Stimulated activated CD8-positive, alpha-beta memory T cell treated with anti-CD3 and anti-CD28 coated beads, Interleukin-15, amount 100 ng/mL, for 24 hours (primary cell): Measurements from ENCODE around the gene NPM1.

Experiments used
- DNase-seq: peaks from one replicate; pipeline ENCODE4 v3.0.0-alpha.2; 2020; ENCODE audit warnings: low read depth

The NPM1 gene

GRCh38 chr5:171450423-171451331 is 63.0 kb downstream of the NPM1 start:
- no peak for DNase-seq

- DNase-seq = no peak
These were observed 63.8 kb downstream of the NPM1 start for GRCh38 chr5:171451421-171451820.

GRCh38 chr5:171453056-171453725 is 65.5 kb downstream of the NPM1 start:
- DNase-seq = no peak

GRCh38 chr5:171453988-171454387 is 66.3 kb downstream of the NPM1 start:
- no peak for DNase-seq

GRCh38 chr5:171454549-171454948 is 66.9 kb downstream of the NPM1 start:
- DNase-seq = no peak

GRCh38 chr5:171455522-171455921 is 67.9 kb downstream of the NPM1 start:
- DNase-seq = no peak

GRCh38 chr5:171457208-171457981 is 69.7 kb downstream of the NPM1 start:
- no peak for DNase-seq

- no peak for DNase-seq
These were observed 72.2 kb downstream of the NPM1 start for GRCh38 chr5:171459839-171460238.
